ENCODE measurements around the gene TTC7B. TPM values are rescaled to one million over a fixed set of nuclear protein-coding genes. Genes with fewer than 3 reads are reported as not detected.

TTC7B gene
- total and polyA plus RNA-seq, 2 of the 13 experiments (the other 11 are each of a cell fraction or from before 2014, with no cell fraction given), result 1.3 to 3.2 TPM

- TF ChIP-seq, protein P1, sequence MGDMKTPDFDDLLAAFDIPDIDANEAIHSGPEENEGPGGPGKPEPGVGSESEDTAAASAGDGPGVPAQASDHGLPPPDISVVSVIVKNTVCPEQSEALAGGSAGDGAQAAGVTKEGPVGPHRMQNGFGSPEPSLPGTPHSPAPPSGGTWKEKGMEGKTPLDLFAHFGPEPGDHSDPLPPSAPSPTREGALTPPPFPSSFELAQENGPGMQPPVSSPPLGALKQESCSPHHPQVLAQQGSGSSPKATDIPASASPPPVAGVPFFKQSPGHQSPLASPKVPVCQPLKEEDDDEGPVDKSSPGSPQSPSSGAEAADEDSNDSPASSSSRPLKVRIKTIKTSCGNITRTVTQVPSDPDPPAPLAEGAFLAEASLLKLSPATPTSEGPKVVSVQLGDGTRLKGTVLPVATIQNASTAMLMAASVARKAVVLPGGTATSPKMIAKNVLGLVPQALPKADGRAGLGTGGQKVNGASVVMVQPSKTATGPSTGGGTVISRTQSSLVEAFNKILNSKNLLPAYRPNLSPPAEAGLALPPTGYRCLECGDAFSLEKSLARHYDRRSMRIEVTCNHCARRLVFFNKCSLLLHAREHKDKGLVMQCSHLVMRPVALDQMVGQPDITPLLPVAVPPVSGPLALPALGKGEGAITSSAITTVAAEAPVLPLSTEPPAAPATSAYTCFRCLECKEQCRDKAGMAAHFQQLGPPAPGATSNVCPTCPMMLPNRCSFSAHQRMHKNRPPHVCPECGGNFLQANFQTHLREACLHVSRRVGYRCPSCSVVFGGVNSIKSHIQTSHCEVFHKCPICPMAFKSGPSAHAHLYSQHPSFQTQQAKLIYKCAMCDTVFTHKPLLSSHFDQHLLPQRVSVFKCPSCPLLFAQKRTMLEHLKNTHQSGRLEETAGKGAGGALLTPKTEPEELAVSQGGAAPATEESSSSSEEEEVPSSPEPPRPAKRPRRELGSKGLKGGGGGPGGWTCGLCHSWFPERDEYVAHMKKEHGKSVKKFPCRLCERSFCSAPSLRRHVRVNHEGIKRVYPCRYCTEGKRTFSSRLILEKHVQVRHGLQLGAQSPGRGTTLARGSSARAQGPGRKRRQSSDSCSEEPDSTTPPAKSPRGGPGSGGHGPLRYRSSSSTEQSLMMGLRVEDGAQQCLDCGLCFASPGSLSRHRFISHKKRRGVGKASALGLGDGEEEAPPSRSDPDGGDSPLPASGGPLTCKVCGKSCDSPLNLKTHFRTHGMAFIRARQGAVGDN (CRISPR knock-in tag; IDR thresholded peaks at IDR 0.05), result peak; percentile 85
- TF ChIP-seq KDM3A (CRISPR knock-in tag; IDR thresholded peaks at IDR 0.05; ENCODE audit: low read depth) (0 out of 2 replicates have a peak, but pooled peaks have one; percentile 42), ZNF263 (CRISPR knock-in tag; IDR thresholded peaks at IDR 0.05) (peak; percentile 59; the same call in 1 of the 2 replicates), MED8 (CRISPR knock-in tag; IDR thresholded peaks at IDR 0.05; ENCODE audit: insufficient replicate concordance) (no peak), THAP11 (CRISPR knock-in tag; IDR thresholded peaks at IDR 0.05) (peak; percentile 65; the same call in 1 of the 2 replicates), AKNA (CRISPR knock-in tag; IDR thresholded peaks at IDR 0.05; ENCODE audit: borderline replicate concordance) (no peak), ZNF788 (CRISPR knock-in tag; IDR thresholded peaks at IDR 0.05; ENCODE audit: borderline replicate concordance) (peak; percentile 61; the same call in 1 of the 2 replicates), ZNF660 (CRISPR knock-in tag; IDR thresholded peaks at IDR 0.05; ENCODE audit: borderline replicate concordance, low read depth) (no peak), ZNF180 (CRISPR knock-in tag; IDR thresholded peaks at IDR 0.05; ENCODE audit: borderline replicate concordance, low read depth) (no peak), NCOA5 (CRISPR knock-in tag; IDR thresholded peaks at IDR 0.05) (no peak), SMYD3 (CRISPR knock-in tag; IDR thresholded peaks at IDR 0.05) (no peak)
- TF ChIP-seq, protein P2, sequence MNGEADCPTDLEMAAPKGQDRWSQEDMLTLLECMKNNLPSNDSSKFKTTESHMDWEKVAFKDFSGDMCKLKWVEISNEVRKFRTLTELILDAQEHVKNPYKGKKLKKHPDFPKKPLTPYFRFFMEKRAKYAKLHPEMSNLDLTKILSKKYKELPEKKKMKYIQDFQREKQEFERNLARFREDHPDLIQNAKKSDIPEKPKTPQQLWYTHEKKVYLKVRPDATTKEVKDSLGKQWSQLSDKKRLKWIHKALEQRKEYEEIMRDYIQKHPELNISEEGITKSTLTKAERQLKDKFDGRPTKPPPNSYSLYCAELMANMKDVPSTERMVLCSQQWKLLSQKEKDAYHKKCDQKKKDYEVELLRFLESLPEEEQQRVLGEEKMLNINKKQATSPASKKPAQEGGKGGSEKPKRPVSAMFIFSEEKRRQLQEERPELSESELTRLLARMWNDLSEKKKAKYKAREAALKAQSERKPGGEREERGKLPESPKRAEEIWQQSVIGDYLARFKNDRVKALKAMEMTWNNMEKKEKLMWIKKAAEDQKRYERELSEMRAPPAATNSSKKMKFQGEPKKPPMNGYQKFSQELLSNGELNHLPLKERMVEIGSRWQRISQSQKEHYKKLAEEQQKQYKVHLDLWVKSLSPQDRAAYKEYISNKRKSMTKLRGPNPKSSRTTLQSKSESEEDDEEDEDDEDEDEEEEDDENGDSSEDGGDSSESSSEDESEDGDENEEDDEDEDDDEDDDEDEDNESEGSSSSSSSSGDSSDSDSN (CRISPR knock-in tag; IDR thresholded peaks at IDR 0.05), result peak; percentile 48
- TF ChIP-seq, protein P3, sequence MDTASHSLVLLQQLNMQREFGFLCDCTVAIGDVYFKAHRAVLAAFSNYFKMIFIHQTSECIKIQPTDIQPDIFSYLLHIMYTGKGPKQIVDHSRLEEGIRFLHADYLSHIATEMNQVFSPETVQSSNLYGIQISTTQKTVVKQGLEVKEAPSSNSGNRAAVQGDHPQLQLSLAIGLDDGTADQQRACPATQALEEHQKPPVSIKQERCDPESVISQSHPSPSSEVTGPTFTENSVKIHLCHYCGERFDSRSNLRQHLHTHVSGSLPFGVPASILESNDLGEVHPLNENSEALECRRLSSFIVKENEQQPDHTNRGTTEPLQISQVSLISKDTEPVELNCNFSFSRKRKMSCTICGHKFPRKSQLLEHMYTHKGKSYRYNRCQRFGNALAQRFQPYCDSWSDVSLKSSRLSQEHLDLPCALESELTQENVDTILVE (CRISPR knock-in tag; IDR thresholded peaks at IDR 0.05), result no peak
Observed at GRCh38 chr14:90500665-90501370, 315.4 kb downstream of the TTC7B start (continued).
